Keratinocyte (primary cell): ENCODE results near the gene GNB3. TPM values are rescaled to one million over a fixed set of nuclear protein-coding genes. Genes with fewer than 3 reads are reported as not detected.

Source experiments
- DNase-seq: peaks from one replicate; pipeline ENCODE4 v3.0.0-alpha.2; 2011; ENCODE audit warnings: low read depth, missing footprints, low spot score
- FAIRE-seq: peaks from 2 replicates; lab custom pipeline; 2011; peaks lifted over from hg19 to GRCh38; lab: Jason Lieb, UNC
- H2AFZ ChIP-seq: 2 replicates; pipeline ENCODE4 v1.6.0; 2012; ENCODE audit warnings: low read length, control low read depth, inconsistent platforms; ENCODE audit not compliant: control insufficient read depth
- H3K27ac ChIP-seq: 2 replicates; pipeline ENCODE4 v1.5.1; 2011; ENCODE audit warnings: low read length; ENCODE audit not compliant: control insufficient read depth, insufficient read depth
- H3K27me3 ChIP-seq: 3 replicates; pipeline ENCODE4 v1.6.0; 2011; ENCODE audit warnings: low read length; ENCODE audit not compliant: control insufficient read depth, insufficient read depth; ENCODE audit errors: extremely low read depth
- H3K36me3 ChIP-seq, 2 experiments: 2 replicates in 1 of 2; 3 replicates in 1 of 2; pipeline ENCODE4 v1.5.1; 2011; ENCODE audit warnings: low read length in 2 of 2, mild to moderate bottlenecking in 1 of 2; ENCODE audit not compliant: control insufficient read depth in 2 of 2, insufficient read depth in 2 of 2; ENCODE audit errors: extremely low read depth in 1 of 2
- H3K4me1 ChIP-seq: 3 replicates; pipeline ENCODE4 v1.5.1; 2011; ENCODE audit warnings: low read length; ENCODE audit not compliant: control insufficient read depth, insufficient read depth; ENCODE audit errors: extremely low read depth
- H3K4me2 ChIP-seq: 3 replicates; pipeline ENCODE4 v1.6.0; 2011; ENCODE audit warnings: low read depth, low read length; ENCODE audit not compliant: control insufficient read depth, insufficient read depth; ENCODE audit errors: extremely low read depth
- H3K4me3 ChIP-seq, 3 experiments: fragments of 200-600 bp in 1 of 3; sonication (generic) in 1 of 3; 2 replicates in 2 of 3; 3 replicates in 1 of 3; pipeline ENCODE4 v1.5.1; 2011 to 2016; ENCODE audit warnings: low read length in 3 of 3, mild to moderate bottlenecking in 3 of 3, control low read depth in 2 of 3, inconsistent platforms in 1 of 3, low read depth in 1 of 3, mixed read lengths in 1 of 3, mixed run types in 1 of 3, moderate library complexity in 1 of 3; ENCODE audit not compliant: control insufficient read depth in 2 of 3, insufficient read depth in 2 of 3; ENCODE audit errors: extremely low read depth in 1 of 3
- H3K79me2 ChIP-seq: 2 replicates; pipeline ENCODE4 v1.6.0; 2012; ENCODE audit warnings: low read length; ENCODE audit not compliant: control insufficient read depth, insufficient read depth
- H3K9ac ChIP-seq: 3 replicates; pipeline ENCODE4 v1.6.0; 2011; ENCODE audit warnings: low read length; ENCODE audit not compliant: control insufficient read depth, insufficient read depth; ENCODE audit errors: extremely low read depth
- H3K9me1 ChIP-seq: 3 replicates; pipeline ENCODE4 v1.6.0; 2011; ENCODE audit warnings: low read length; ENCODE audit not compliant: control insufficient read depth, insufficient read depth; ENCODE audit errors: extremely low read depth
- H3K9me3 ChIP-seq: 2 replicates; pipeline ENCODE4 v1.5.1; 2012; ENCODE audit warnings: low read depth, low read length; ENCODE audit not compliant: control insufficient read depth
- H4K20me1 ChIP-seq: 3 replicates; pipeline ENCODE4 v1.6.0; 2011; ENCODE audit warnings: low read length; ENCODE audit not compliant: control insufficient read depth, insufficient read depth; ENCODE audit errors: extremely low read depth
- CTCF ChIP-seq, 3 experiments: IDR thresholded peaks in 1 of 3; conservative IDR thresholded peaks in 1 of 3; optimal IDR thresholded peaks in 1 of 3; 2 replicates in 2 of 3; 3 replicates in 1 of 3; pipeline versions ENCODE3 to v1.5.1; 2011; ENCODE audit warnings: low read length in 3 of 3, mild to moderate bottlenecking in 3 of 3, moderate library complexity in 2 of 3, control low read depth in 1 of 3, inconsistent platforms in 1 of 3; ENCODE audit not compliant: insufficient read depth in 2 of 3; ENCODE audit errors: extremely low read depth in 1 of 3
- EZH2 ChIP-seq: IDR thresholded peaks from one replicate; pipeline ENCODE4 v1.6.1; 2012; ENCODE audit warnings: inconsistent platforms, mild to moderate bottlenecking, low read length, moderate library complexity
- dilution Hi-C: fragments of 300-500 bp; cut with MboI; formaldehyde crosslinking; loops from one replicate; pipeline ENCODE4 v1.7.0; 2020; ENCODE audit warnings: low sequenced_read_pairs; ENCODE audit not compliant: extremely low pct_ligation_motif_present
- polyA plus RNA-seq, 5 experiments: library from polyadenylated mRNA; depleted of rRNA in 3 of 5; stranded (reverse) in 3 of 5; stranded (forward) in 1 of 5; unstranded in 1 of 5; fragments of >200 nt; gene quantifications; 1 replicate in 1 of 5; 2 replicates in 3 of 5; 3 replicates in 1 of 5; pipeline versions ENCODE4 v1.2.1 to v1.2.3, GENCODE V29; 2011 to 2012; ENCODE audit warnings: missing spikeins in 2 of 5, low read depth in 1 of 5, low replicate concordance in 1 of 5

Gene GNB3
- polyA plus RNA-seq, 1 donor (not counting 4 experiments of a cell fraction or from before 2014, with no cell fraction given) = 0.80 TPM

- Histone ChIP-seq H3K4me1 (no peaks in the 10 kb centered on the region), H3K4me2 (no peak overlapping the region), H4K20me1 (peaks cover 2% of the 10 kb centered on the region), H3K4me3 (no peak overlapping the region), H3K9me3 (no peaks in the 10 kb centered on the region), H3K27ac (no peak overlapping the region), H3K27me3 (no peaks in the 10 kb centered on the region), H3K79me2 (no peaks in the 10 kb centered on the region), H2AFZ (no peak overlapping the region), H3K9ac (no peak overlapping the region), H3K36me3 (peaks cover 0 to 4% of the 10 kb centered on the region in 2 experiments), H3K9me1 (no peaks in the 10 kb centered on the region)
- no peak for TF ChIP-seq CTCF (optimal IDR thresholded peaks at IDR 0.05 in 1 of 3, IDR thresholded peaks at IDR 0.05 in 1 of 3, conservative IDR thresholded peaks at IDR 0.05 in 1 of 3; ENCODE audit: extremely low read depth in 1 of 3, insufficient read depth in 2 of 3, low read length in 3 of 3)
- DNase-seq (no peak), FAIRE-seq (no peak)
- dilution Hi-C loops = no loop called here
Observed at GRCh38 chr12:6839482-6840201, 1.1 kb upstream of the GNB3 start.

- no peaks in the 10 kb centered on the region for H3K4me1 ChIP-seq
- dilution Hi-C loops = no loop called here
- H3K36me3 ChIP-seq = peaks cover 0 to 4% of the 10 kb centered on the region in 2 experiments
- H3K4me3 ChIP-seq = no peak overlapping the region
- no peaks in the 10 kb centered on the region for H3K79me2 ChIP-seq
- H3K27ac ChIP-seq = no peak overlapping the region
- no peak overlapping the region for H3K4me2 ChIP-seq
- TF ChIP-seq CTCF (optimal IDR thresholded peaks at IDR 0.05 in 1 of 3, IDR thresholded peaks at IDR 0.05 in 1 of 3, conservative IDR thresholded peaks at IDR 0.05 in 1 of 3; ENCODE audit: extremely low read depth in 1 of 3, insufficient read depth in 2 of 3, low read length in 3 of 3) = no peak
- TF ChIP-seq EZH2 = no peak
- no peak for FAIRE-seq
- H3K9me1 ChIP-seq = no peaks in the 10 kb centered on the region
- H2AFZ ChIP-seq = no peak overlapping the region
- no peaks in the 10 kb centered on the region for H3K27me3 ChIP-seq
- H4K20me1 ChIP-seq = peaks cover 2% of the 10 kb centered on the region
- DNase-seq = no peak
- no peaks in the 10 kb centered on the region for H3K9me3 ChIP-seq
- H3K9ac ChIP-seq = no peak overlapping the region
Observed at GRCh38 chr12:6840330-6840729, 395 bp upstream of the GNB3 start.
